Measurements from ENCODE around the gene CISD3. TPM values are rescaled to one million over a fixed set of nuclear protein-coding genes. Genes with fewer than 3 reads are reported as not detected.

Gene CISD3
- total and polyA plus RNA-seq, 2 donors (not counting 1 experiment from before 2014, with no cell fraction given): 5.0 to 11.3 TPM

DNA sequence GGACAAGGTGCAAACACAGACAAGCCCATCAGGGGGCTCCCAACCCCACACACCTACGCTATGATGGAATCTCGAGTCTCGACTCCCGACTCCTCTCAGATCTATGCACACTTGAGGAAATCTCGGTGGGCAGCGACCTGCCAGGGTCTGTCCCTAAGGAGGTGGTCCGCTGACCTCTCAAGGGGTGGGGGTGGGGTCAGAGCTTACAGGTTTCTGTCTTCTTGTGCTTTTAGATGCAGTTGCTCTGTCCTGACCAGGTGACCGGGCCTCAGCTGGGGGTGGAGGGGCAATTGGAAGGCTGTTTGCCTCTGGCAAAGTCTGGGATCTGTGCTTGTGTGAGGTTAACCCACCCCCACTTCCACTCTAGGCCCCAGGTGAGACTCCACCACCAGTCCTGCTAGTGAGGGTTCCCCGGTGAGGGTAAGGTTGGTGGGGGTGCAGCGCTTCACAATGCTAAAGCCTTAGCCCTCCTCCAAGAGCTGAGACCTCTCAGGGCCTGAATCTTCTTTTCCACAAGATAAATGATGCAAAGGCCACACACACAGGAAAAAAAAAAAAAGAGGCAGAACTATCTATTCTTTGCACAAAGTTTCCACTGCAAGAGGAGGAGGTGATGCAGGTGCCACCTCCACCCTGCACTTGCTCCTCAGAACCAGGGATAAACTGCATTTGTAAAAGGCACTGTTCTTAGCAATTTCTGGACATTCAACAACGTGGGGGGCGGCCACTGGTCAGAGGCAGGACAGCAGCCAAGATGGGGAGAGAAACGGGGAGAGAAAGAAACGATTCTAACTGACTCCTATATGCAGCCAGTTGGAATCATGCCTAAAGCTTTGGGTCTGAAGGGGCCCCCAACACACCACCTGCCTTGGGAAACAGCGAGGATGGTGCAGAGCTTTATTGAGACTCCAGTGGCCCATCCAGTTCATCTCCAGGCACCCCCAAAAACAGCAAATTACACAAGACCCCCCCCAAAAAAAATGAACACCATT is 4.1 kb downstream of the CISD3 start:
- H3K4me1 ChIP-seq (ENCODE audit: control insufficient read depth in 2 of 2, insufficient read depth in 2 of 2, low read length in 2 of 2): peaks cover 9 to 31% of the 10 kb centered on the region in 2 donors

More for the DNA sequence above, 4.1 kb downstream of the CISD3 start:
- H3K79me2 ChIP-seq (ENCODE audit: control insufficient read depth, insufficient read depth, low read length): no peaks in the 10 kb centered on the region
- ATAC-seq (ENCODE audit: low read depth): no peak
- peak; percentile 54 for DNase-seq
- ChIA-PET CTCF (interaction anchor here (0.6 to 4.5 kb wide), 24 partner anchors 9 to 441 kb away, joined by 3 to 172 read pairs (median 4); partner anchors contain the start of genes EPOP, MLLT6 and PSMB3), POLR2A (interaction anchor here (0.7 to 1.8 kb wide), 2 partner anchors 57 to 466 kb away, joined by 3 to 10 read pairs; partner anchors contain the start of gene RPL19)
- intact Hi-C loops (cut with micrococcal nuclease): no loop called here
- no peak overlapping the region for H3K9ac ChIP-seq (ENCODE audit: low read length)
- no peaks in the 10 kb centered on the region for H3K27me3 ChIP-seq (replicated peaks in 1 of 4; ENCODE audit: control extremely low read depth in 1 of 4, control insufficient read depth in 3 of 4, insufficient read depth in 4 of 4, low read length in 3 of 4)
- H3K36me3 ChIP-seq (replicated peaks in 1 of 2; ENCODE audit: control extremely low read depth in 1 of 2, control insufficient read depth in 1 of 2, extremely low read depth in 1 of 2, insufficient read depth in 2 of 2, low read length in 1 of 2): no peaks in the 10 kb centered on the region
- no peak overlapping the region for H3K4me2 ChIP-seq (replicated peaks; ENCODE audit: low read depth, low read length, poor library complexity, severe bottlenecking)
- Mint-ChIP-seq H3K4me1 (peaks cover 36% of the 10 kb centered on the region), H3K27me3 (peaks cover 4% of the 10 kb centered on the region), H3K27ac (peak overlapping the region; percentile 56), H3K4me3 (no peak overlapping the region), H3K9me3 (ENCODE audit: insufficient read depth) (no peaks in the 10 kb centered on the region)
- TF ChIP-seq, protein P1, sequence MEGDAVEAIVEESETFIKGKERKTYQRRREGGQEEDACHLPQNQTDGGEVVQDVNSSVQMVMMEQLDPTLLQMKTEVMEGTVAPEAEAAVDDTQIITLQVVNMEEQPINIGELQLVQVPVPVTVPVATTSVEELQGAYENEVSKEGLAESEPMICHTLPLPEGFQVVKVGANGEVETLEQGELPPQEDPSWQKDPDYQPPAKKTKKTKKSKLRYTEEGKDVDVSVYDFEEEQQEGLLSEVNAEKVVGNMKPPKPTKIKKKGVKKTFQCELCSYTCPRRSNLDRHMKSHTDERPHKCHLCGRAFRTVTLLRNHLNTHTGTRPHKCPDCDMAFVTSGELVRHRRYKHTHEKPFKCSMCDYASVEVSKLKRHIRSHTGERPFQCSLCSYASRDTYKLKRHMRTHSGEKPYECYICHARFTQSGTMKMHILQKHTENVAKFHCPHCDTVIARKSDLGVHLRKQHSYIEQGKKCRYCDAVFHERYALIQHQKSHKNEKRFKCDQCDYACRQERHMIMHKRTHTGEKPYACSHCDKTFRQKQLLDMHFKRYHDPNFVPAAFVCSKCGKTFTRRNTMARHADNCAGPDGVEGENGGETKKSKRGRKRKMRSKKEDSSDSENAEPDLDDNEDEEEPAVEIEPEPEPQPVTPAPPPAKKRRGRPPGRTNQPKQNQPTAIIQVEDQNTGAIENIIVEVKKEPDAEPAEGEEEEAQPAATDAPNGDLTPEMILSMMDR (IDR thresholded peaks at IDR 0.05): peak; percentile 15
- TF ChIP-seq EZH2 (IDR thresholded peaks at IDR 0.05; ENCODE audit: borderline replicate concordance, insufficient read depth, low read depth, low read length, poor library complexity, severe bottlenecking): no peak
- no peaks in the 10 kb centered on the region for H3K9me3 ChIP-seq (ENCODE audit: control extremely low read depth in 1 of 3, control insufficient read depth in 2 of 3, insufficient read depth in 1 of 3, low read length in 2 of 3)
- H3K4me3 ChIP-seq (ENCODE audit: control extremely low read depth in 1 of 5, extremely low read depth in 1 of 5, insufficient read depth in 1 of 5, low read depth in 2 of 5, low read length in 4 of 5): no peak overlapping the region
- 80% methylated on average over 4 of the region's 15 CpGs for WGBS (ENCODE audit: insufficient coverage)
- H3K27ac ChIP-seq (ENCODE audit: low read length in 2 of 2): no peak overlapping the region
- no peak overlapping the region for H2AFZ ChIP-seq (ENCODE audit: insufficient read depth, low read depth, low read length, poor library complexity, severe bottlenecking)
- H4K20me1 ChIP-seq (ENCODE audit: control insufficient read depth, insufficient read depth, low read length, poor library complexity, severe bottlenecking): peaks cover 7% of the 10 kb centered on the region
